ENCODE measurements around the gene SIPA1L2.

DNA sequence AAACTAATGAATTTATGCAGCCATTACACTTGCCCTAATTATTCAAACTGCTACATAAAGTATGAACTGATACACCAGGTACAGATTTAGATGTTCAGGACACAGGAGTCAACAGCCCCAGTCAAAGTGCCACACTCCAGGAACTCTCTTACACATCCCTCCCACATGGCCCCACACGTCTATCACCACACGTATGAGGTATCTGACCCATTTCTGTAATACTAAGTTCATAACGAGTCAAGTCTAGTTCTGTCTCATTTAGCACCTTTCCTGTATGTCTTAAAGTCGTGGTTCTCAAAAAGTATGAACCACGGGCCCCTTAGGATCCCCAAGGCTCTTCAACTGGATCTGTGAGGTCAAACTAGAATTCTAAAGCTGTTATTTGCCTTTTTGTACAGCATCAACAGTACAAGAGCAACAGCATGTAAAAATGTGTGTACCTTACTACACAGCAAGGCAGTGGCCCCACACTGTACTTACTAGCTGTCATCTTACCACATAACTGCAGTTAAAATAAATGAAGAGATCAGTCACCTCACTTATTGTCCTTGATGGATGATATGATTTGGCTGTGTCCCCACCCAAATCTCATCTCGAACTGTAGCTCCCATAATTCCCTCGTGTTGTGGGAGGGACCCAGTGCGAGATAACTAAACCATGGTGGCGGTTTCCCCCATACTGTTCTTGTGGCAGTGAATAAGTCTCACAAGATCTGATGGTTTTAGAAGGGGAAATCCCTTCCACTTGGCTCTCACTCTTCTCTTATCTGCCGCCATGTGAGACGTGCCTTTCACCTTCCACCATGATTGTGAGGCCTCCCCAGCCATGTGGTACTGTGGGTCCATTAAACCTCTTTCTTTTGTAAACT, 42.6 kb downstream of the SIPA1L2 start:
- TF ChIP-seq, protein P1, sequence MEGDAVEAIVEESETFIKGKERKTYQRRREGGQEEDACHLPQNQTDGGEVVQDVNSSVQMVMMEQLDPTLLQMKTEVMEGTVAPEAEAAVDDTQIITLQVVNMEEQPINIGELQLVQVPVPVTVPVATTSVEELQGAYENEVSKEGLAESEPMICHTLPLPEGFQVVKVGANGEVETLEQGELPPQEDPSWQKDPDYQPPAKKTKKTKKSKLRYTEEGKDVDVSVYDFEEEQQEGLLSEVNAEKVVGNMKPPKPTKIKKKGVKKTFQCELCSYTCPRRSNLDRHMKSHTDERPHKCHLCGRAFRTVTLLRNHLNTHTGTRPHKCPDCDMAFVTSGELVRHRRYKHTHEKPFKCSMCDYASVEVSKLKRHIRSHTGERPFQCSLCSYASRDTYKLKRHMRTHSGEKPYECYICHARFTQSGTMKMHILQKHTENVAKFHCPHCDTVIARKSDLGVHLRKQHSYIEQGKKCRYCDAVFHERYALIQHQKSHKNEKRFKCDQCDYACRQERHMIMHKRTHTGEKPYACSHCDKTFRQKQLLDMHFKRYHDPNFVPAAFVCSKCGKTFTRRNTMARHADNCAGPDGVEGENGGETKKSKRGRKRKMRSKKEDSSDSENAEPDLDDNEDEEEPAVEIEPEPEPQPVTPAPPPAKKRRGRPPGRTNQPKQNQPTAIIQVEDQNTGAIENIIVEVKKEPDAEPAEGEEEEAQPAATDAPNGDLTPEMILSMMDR (conservative IDR thresholded peaks at IDR 0.05 in 1 of 2, IDR thresholded peaks at IDR 0.05 in 1 of 2; ENCODE audit: extremely low read depth in 1 of 2, insufficient read depth in 1 of 2, low read depth in 1 of 2, low read length in 2 of 2) = no peak
- TF ChIP-seq EZH2 (IDR thresholded peaks at IDR 0.05; ENCODE audit: borderline replicate concordance, low read length) = no peak

Measured in mammary epithelial cell (primary cell).